GM18520 (cell line): Measurements from ENCODE around the gene AMIGO1.

Experiments used
- ATAC-seq: cut with Tn5 transposase; IDR thresholded peaks from one replicate; pipeline ENCODE4 v1.9.1; 2021; ENCODE audit not compliant: unreplicated experiment

The AMIGO1 gene

GRCh38 chr1:109503935-109504334, 5.6 kb downstream of the AMIGO1 start:
- no peak for ATAC-seq

GRCh38 chr1:109502364-109502851, 7.1 kb downstream of the AMIGO1 start:
- no peak for ATAC-seq

- ATAC-seq: no peak
These were observed 7.7 kb downstream of the AMIGO1 start for GRCh38 chr1:109501644-109502363.

GRCh38 chr1:109500941-109501381, 8.6 kb downstream of the AMIGO1 start:
- no peak for ATAC-seq

- no peak for ATAC-seq
These were observed 9.6 kb downstream of the AMIGO1 start for GRCh38 chr1:109499661-109500536.

GRCh38 chr1:109499081-109499480, 10.4 kb downstream of the AMIGO1 start:
- ATAC-seq: no peak

GRCh38 chr1:109498161-109498801, 11.2 kb downstream of the AMIGO1 start:
- ATAC-seq: no peak

GRCh38 chr1:109497449-109498160, 11.9 kb downstream of the AMIGO1 start:
- ATAC-seq: no peak

GRCh38 chr1:109495738-109496137, 13.8 kb downstream of the AMIGO1 start:
- no peak for ATAC-seq

- peak; percentile 81 for ATAC-seq
These were observed 15.6 kb downstream of the AMIGO1 start, which contains the start of gene CYB561D1 for GRCh38 chr1:109493805-109494539. CYB561D1 (plus strand) TSS chr1:109494094; CDS start chr1:109494140, 46 bp downstream.

- no peak for ATAC-seq
These were observed 16.3 kb downstream of the AMIGO1 start for GRCh38 chr1:109493227-109493626.

- no peak for ATAC-seq
These were observed 16.7 kb downstream of the AMIGO1 start for GRCh38 chr1:109492779-109493178.

GRCh38 chr1:109491372-109491771, 18.2 kb downstream of the AMIGO1 start:
- ATAC-seq: no peak

GRCh38 chr1:109490934-109491302, 18.6 kb downstream of the AMIGO1 start:
- ATAC-seq: no peak

GRCh38 chr1:109490029-109490933, 19.2 kb downstream of the AMIGO1 start:
- ATAC-seq: no peak

- no peak for ATAC-seq
These were observed 20.8 kb downstream of the AMIGO1 start for GRCh38 chr1:109488696-109489095.

GRCh38 chr1:109488201-109488600, 21.3 kb downstream of the AMIGO1 start:
- no peak for ATAC-seq

- no peak for ATAC-seq
These were observed 22.3 kb downstream of the AMIGO1 start for GRCh38 chr1:109487261-109487660.

- no peak for ATAC-seq
These were observed 24.5 kb downstream of the AMIGO1 start for GRCh38 chr1:109485001-109485400.
